HCT116 (cell line): ENCODE measurements around the gene MICALL2. TPM values are rescaled to one million over a fixed set of nuclear protein-coding genes. Genes with fewer than 3 reads are reported as not detected.

Source experiments
- ATAC-seq: fragments of 200-7000 bp; cut with Tn5 transposase; 2 replicates; pipeline ENCODE4 v1.9.1; 2020; ENCODE audit warnings: mild to moderate bottlenecking, moderate library complexity
- BruUV-seq: library from RNA; stranded (reverse); fragments of 400-500 nt; replicated peaks from 2 replicates; lab custom pipeline; 2021; lab: Mats Ljungman, UMichigan
- CTCF ChIA-PET: fragments of 300-600 bp; sonication (Branson Sonifier 250); formaldehyde crosslinking; loops from one replicate; lab custom pipeline; 2021; ENCODE audit warnings: antibody characterized with exemption; lab: Charles Lee
- POLR2A ChIA-PET: fragments of 300-600, 350-600 bp; sonication (Branson Sonifier 250); formaldehyde crosslinking; loops from one replicate; lab custom pipeline; 2021; ENCODE audit warnings: antibody characterized with exemption; lab: Charles Lee
- RAD21 ChIA-PET, 2 experiments: fragments of 300-600 bp; sonication (Branson Sonifier 250); formaldehyde crosslinking; loops; one replicate each; lab custom pipeline; 2023; ENCODE audit warnings: low total read pairs in 2 of 2; ENCODE audit not compliant: uncharacterized antibody in 2 of 2, unreplicated experiment in 2 of 2, low non-redundant PET in 1 of 2; lab: Charles Lee
- DNase-seq: peaks from one replicate; pipeline ENCODE4 v3.0.0-alpha.2; 2010; ENCODE audit warnings: low read depth, low spot score
- H2AFZ ChIP-seq: fragments of 200-600 bp; shearing (Covaris generic), sonication (generic); 2 replicates; pipeline ENCODE4 v1.6.1; 2017; ENCODE audit warnings: low read depth, mixed run types, mixed read lengths, antibody characterized with exemption, low read length; ENCODE audit not compliant: poor library complexity, severe bottlenecking
- H3K27ac ChIP-seq: 2 replicates; pipeline ENCODE4 v1.5.1; 2012; ENCODE audit warnings: low read depth, low read length
- H3K27me3 ChIP-seq: fragments of 200-600 bp; sonication (generic); 2 replicates; pipeline ENCODE4 v1.6.1; 2016; ENCODE audit warnings: mixed run types, low read length, mixed read lengths; ENCODE audit not compliant: insufficient read depth
- H3K36me3 ChIP-seq, 2 experiments: fragments of 200-500 bp in 1 of 2; fragments of 200-600 bp in 1 of 2; sonication (Bioruptor generic) in 1 of 2; sonication (generic) in 1 of 2; 2 replicates each; pipeline versions ENCODE4 v1.5.1 to v1.6.1; 2014 to 2016; ENCODE audit warnings: low read length in 2 of 2, inconsistent platforms in 1 of 2, mixed read lengths in 1 of 2, mixed run types in 1 of 2; ENCODE audit not compliant: insufficient read depth in 2 of 2, control insufficient read depth in 1 of 2
- H3K4me1 ChIP-seq, 2 experiments: fragments of 200-600 bp in 1 of 2; sonication (generic) in 1 of 2; 2 replicates each; pipeline versions ENCODE4 v1.5.1 to v1.6.1; 2012 to 2017; ENCODE audit warnings: low read length in 2 of 2, inconsistent platforms in 1 of 2, mild to moderate bottlenecking in 1 of 2, mixed read lengths in 1 of 2, mixed run types in 1 of 2, moderate library complexity in 1 of 2; ENCODE audit not compliant: insufficient read depth in 2 of 2, control insufficient read depth in 1 of 2
- H3K4me2 ChIP-seq: fragments of 200-600 bp; sonication (generic); 2 replicates; pipeline ENCODE4 v1.6.1; 2017; ENCODE audit warnings: mixed run types, low read length, mixed read lengths
- H3K4me3 ChIP-seq, 2 experiments: fragments of 200-600 bp in 1 of 2; sonication (generic) in 1 of 2; replicated peaks in 1 of 2; 2 replicates each; pipeline ENCODE4 v1.5.1; 2011 to 2016; ENCODE audit warnings: low read length in 2 of 2, control low read depth in 1 of 2, low read depth in 1 of 2, mild to moderate bottlenecking in 1 of 2, mixed read lengths in 1 of 2, mixed run types in 1 of 2
- H3K79me2 ChIP-seq: fragments of 200-600 bp; sonication (generic); 2 replicates; pipeline ENCODE4 v1.6.1; 2017; ENCODE audit warnings: mild to moderate bottlenecking, mixed run types, low read length, moderate library complexity, mixed read lengths; ENCODE audit not compliant: insufficient read depth
- H3K9ac ChIP-seq: fragments of 200-600 bp; sonication (generic); 2 replicates; pipeline ENCODE4 v1.6.1; 2016; ENCODE audit warnings: low read length, mixed read lengths
- H3K9me2 ChIP-seq: fragments of 200-600 bp; sonication (generic), shearing (Covaris generic); 2 replicates; pipeline ENCODE4 v1.6.1; 2017; ENCODE audit warnings: mixed run types, mild to moderate bottlenecking, moderate library complexity; ENCODE audit not compliant: insufficient read depth
- H3K9me3 ChIP-seq, 2 experiments: fragments of 200-500 bp in 1 of 2; fragments of 200-600 bp in 1 of 2; sonication (Bioruptor generic) in 1 of 2; sonication (generic) in 1 of 2; 2 replicates each; pipeline ENCODE4 v1.6.1; 2014 to 2017; ENCODE audit warnings: low read length in 2 of 2, mixed read lengths in 2 of 2, inconsistent platforms in 1 of 2, low read depth in 1 of 2, mild to moderate bottlenecking in 1 of 2, mixed run types in 1 of 2, moderate library complexity in 1 of 2; ENCODE audit not compliant: control insufficient read depth in 1 of 2, insufficient read depth in 1 of 2
- H4K20me1 ChIP-seq: fragments of 200-600 bp; sonication (generic), shearing (Covaris generic); 2 replicates; pipeline ENCODE4 v1.6.1; 2017; ENCODE audit warnings: mixed run types, mild to moderate bottlenecking, moderate library complexity; ENCODE audit not compliant: insufficient read depth
- EGR1 ChIP-seq: IDR thresholded peaks from 2 replicates; pipeline ENCODE4 v1.6.1; 2012; ENCODE audit warnings: low read depth
- ELF1 ChIP-seq: IDR thresholded peaks from 2 replicates; pipeline ENCODE4 v1.6.1; 2012; ENCODE audit warnings: low read depth, borderline replicate concordance
- EZH2 ChIP-seq: fragments of 200-600 bp; sonication (generic); IDR thresholded peaks from 2 replicates; pipeline ENCODE4 v1.6.1; 2017; ENCODE audit warnings: antibody characterized with exemption, mixed run types
- EZH2phosphoT487 ChIP-seq: fragments of 200-600 bp; IDR thresholded peaks from 2 replicates; pipeline ENCODE4 v1.6.1; 2018; ENCODE audit warnings: antibody characterized with exemption, borderline replicate concordance
- FOSL1 ChIP-seq: IDR thresholded peaks from 2 replicates; pipeline ENCODE4 v1.6.1; 2012; ENCODE audit warnings: low read depth
- JUND ChIP-seq: IDR thresholded peaks from 2 replicates; pipeline ENCODE4 v1.6.1; 2012
- POLR2A ChIP-seq: IDR thresholded peaks from 2 replicates; pipeline ENCODE4 v1.7.0; 2011; ENCODE audit warnings: borderline replicate concordance; ENCODE audit not compliant: insufficient read depth, insufficient read length; ENCODE audit errors: extremely low read depth
- RAD21 ChIP-seq: IDR thresholded peaks from 2 replicates; pipeline ENCODE4 v1.6.1; 2012; ENCODE audit warnings: low read depth, mild to moderate bottlenecking
- SIN3A ChIP-seq: IDR thresholded peaks from 2 replicates; pipeline ENCODE4 v1.6.1; 2012; ENCODE audit warnings: low read depth
- SP1 ChIP-seq: IDR thresholded peaks from 2 replicates; pipeline ENCODE4 v1.6.1; 2012; ENCODE audit warnings: low read depth
- SRF ChIP-seq: IDR thresholded peaks from 2 replicates; pipeline ENCODE4 v1.6.1; 2012; ENCODE audit warnings: low read depth
- TCF7L2 ChIP-seq: IDR thresholded peaks from 2 replicates; pipeline ENCODE4 v1.7.0; 2011; ENCODE audit warnings: borderline replicate concordance, inconsistent platforms; ENCODE audit not compliant: insufficient read depth, insufficient read length; ENCODE audit errors: extremely low read depth
- YY1 ChIP-seq: IDR thresholded peaks from 2 replicates; pipeline ENCODE4 v1.6.1; 2011; ENCODE audit warnings: low read length, low read depth, moderate library complexity, mild to moderate bottlenecking; ENCODE audit not compliant: insufficient replicate concordance; ENCODE audit errors: extremely low read depth
- ZFX ChIP-seq: fragments of 450-650 bp; IDR thresholded peaks from 2 replicates; pipeline ENCODE4 v1.6.1; 2017
- intact Hi-C: fragments of 100-400 bp; cut with micrococcal nuclease; formaldehyde crosslinking; loops from 2 replicates; pipeline ENCODE4 v1.10.0; 2022
- total RNA-seq: library from RNA; stranded (reverse); gene quantifications from one replicate; pipeline ENCODE4 v1.2.1, GENCODE V29; 2021; ENCODE audit not compliant: unreplicated experiment
- TF ChIP-seq, protein P1 (sequence below): IDR thresholded peaks from 2 replicates; pipeline ENCODE4 v1.6.1; 2012
- TF ChIP-seq, protein P2 (sequence below): IDR thresholded peaks from 2 replicates; pipeline ENCODE4 v1.6.1; 2012
- TF ChIP-seq, protein P3 (sequence below): IDR thresholded peaks from 2 replicates; pipeline ENCODE4 v1.6.1; 2011; ENCODE audit warnings: mild to moderate bottlenecking, low read length, moderate library complexity; ENCODE audit not compliant: insufficient replicate concordance; ENCODE audit errors: extremely low read depth

Gene MICALL2
- total RNA-seq, 1 experiment from 2014 or later: 60.7 TPM

DNA sequence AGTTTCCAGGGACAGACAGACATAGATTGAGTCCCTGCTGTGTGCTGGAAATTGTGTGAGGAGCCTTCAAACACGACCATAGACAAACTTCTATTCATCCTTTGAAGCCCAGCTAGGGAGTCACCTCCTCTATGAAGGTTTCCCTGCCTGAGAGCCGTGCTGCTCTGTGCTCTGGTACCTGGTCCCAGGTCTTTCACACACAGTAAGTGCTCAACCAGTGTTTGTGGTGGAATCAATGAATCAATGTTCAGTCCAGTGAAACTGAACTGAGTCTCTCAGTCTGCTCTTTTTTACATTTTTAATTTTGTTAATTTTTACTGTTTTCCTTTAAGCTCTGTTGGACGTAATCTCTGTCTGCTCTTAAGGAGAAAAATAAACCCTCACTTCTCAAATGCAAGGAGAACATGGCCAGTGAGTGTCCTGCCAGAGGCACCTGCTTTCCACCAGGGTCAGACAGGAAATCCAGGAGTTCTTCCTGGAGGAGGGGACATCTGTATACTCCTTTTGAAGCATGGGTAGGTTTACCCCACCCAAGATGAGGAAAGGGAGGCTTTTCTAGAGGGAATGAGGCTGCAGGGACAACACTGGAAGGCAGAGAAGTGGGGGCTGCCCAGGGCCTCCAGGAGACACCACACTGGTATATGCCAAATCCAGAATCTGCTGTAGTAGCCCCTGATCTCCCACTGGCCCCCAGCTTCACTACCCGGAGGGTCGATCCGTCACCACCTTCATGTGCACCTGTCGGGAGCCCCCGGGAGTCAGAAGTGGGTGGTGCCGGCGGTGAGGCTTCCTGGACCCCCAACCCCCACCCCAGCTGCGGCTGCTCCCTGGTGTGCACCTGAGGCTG is 56.3 kb downstream of the MICALL2 start:
- Histone ChIP-seq H3K79me2 (no peaks in the 10 kb centered on the region), H3K4me1 (peaks cover 5 to 20% of the 10 kb centered on the region in 2 experiments), H3K9me3 (peaks cover 0 to 4% of the 10 kb centered on the region in 2 experiments; a peak in 1 of 4 replicates), H3K36me3 (no peaks in the 10 kb centered on the region), H3K27ac (no peak overlapping the region), H3K4me2 (no peak overlapping the region), H3K9me2 (no peaks in the 10 kb centered on the region), H4K20me1 (no peaks in the 10 kb centered on the region), H3K4me3 (no peak overlapping the region)
- DNase-seq: no peak
- CTCF ChIA-PET: no interaction called here
- POLR2A ChIA-PET: no interaction called here
- RAD21 ChIA-PET: no interaction called here
- TF ChIP-seq ZFX (no peak), SP1 (no peak), EZH2phosphoT487 (no peak), POLR2A (no peak), RAD21 (no peak), JUND (no peak), EGR1 (no peak), YY1 (no peak), FOSL1 (no peak), ELF1 (no peak), SRF (no peak), SIN3A (no peak), EZH2 (no peak), TCF7L2 (no peak)
- TF ChIP-seq, protein P1, sequence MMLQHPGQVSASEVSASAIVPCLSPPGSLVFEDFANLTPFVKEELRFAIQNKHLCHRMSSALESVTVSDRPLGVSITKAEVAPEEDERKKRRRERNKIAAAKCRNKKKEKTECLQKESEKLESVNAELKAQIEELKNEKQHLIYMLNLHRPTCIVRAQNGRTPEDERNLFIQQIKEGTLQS: no peak
- TF ChIP-seq, protein P2, sequence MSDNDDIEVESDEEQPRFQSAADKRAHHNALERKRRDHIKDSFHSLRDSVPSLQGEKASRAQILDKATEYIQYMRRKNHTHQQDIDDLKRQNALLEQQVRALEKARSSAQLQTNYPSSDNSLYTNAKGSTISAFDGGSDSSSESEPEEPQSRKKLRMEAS: no peak
- TF ChIP-seq, protein P3, sequence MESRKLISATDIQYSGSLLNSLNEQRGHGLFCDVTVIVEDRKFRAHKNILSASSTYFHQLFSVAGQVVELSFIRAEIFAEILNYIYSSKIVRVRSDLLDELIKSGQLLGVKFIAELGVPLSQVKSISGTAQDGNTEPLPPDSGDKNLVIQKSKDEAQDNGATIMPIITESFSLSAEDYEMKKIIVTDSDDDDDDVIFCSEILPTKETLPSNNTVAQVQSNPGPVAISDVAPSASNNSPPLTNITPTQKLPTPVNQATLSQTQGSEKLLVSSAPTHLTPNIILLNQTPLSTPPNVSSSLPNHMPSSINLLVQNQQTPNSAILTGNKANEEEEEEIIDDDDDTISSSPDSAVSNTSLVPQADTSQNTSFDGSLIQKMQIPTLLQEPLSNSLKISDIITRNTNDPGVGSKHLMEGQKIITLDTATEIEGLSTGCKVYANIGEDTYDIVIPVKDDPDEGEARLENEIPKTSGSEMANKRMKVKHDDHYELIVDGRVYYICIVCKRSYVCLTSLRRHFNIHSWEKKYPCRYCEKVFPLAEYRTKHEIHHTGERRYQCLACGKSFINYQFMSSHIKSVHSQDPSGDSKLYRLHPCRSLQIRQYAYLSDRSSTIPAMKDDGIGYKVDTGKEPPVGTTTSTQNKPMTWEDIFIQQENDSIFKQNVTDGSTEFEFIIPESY: no peak
- TF ChIP-seq, all 23 proteins: peak for 0
- ATAC-seq: no peak
- no peak overlapping the region for H3K9ac ChIP-seq
- intact Hi-C loops: loop anchor here (5.0 kb wide), 1 partner anchor 36 kb away; no protein-coding TSS in a partner anchor
- BruUV-seq: no TSS peak
- H2AFZ ChIP-seq: no peak overlapping the region
- no peaks in the 10 kb centered on the region for H3K27me3 ChIP-seq
